ENCODE results near the gene CPNE2. TPM values are rescaled to one million over a fixed set of nuclear protein-coding genes. Genes with fewer than 3 reads are reported as not detected.

The CPNE2 gene
- total and polyA plus RNA-seq, 2 of the 8 experiments (the other 6 are each of a cell fraction or from before 2014, with no cell fraction given): 10.6 to 39.5 TPM

DNA sequence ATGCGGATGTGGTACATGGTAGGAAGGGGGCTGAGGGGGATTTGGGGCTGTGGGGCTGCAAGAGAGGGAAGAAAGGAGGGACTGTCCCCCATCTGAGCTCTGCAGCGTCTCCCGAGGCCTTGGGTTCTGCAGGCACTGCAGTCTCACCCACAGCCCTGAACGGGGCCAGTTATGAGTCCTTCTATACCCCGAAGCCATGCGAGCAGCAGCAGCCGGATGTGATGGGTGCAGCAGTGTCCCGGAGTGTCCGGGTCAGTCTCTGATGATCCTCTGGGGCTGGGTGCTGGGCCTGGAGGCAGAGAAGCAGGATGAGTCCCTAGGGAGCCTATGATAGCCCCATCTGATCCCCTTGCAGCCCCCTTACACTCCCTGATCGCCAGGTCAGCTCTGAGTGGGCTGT is 41.5 kb downstream of the CPNE2 start:
- Histone ChIP-seq H3K23me2 (ENCODE audit: low read depth, low read length) (no peaks in the 10 kb centered on the region), H3K56ac (replicated peaks; ENCODE audit: insufficient read length, low read depth, low read length) (no peak overlapping the region), H4K8ac (ENCODE audit: extremely low read depth, insufficient read depth, low read length) (no peak overlapping the region), H2BK15ac (ENCODE audit: low read length) (no peak overlapping the region), H3K4me2 (ENCODE audit: insufficient read depth in 1 of 2, low read depth in 2 of 2, low read length in 2 of 2) (no peak overlapping the region), H4K5ac (ENCODE audit: insufficient read length, low read depth, low read length) (no peak overlapping the region), H3K79me2 (ENCODE audit: control insufficient read depth in 1 of 2, insufficient read depth in 2 of 2, low read length in 2 of 2) (no peaks in the 10 kb centered on the region), H3K36me3 (ENCODE audit: control insufficient read depth in 2 of 4, insufficient read depth in 4 of 4, low read length in 3 of 4) (no peaks in the 10 kb centered on the region), H3K18ac (ENCODE audit: extremely low read depth, low read length) (no peak overlapping the region), H3K23ac (ENCODE audit: insufficient read length) (no peak overlapping the region), H3K14ac (ENCODE audit: insufficient read length) (no peak overlapping the region), H4K91ac (replicated peaks; ENCODE audit: insufficient read length, low read length) (no peak overlapping the region), H2BK5ac (ENCODE audit: low read depth, low read length) (no peak overlapping the region), H3K27ac (ENCODE audit: low read depth, low read length) (no peak overlapping the region), H3K27me3 (replicated peaks in 1 of 4; ENCODE audit: control insufficient read depth in 3 of 4, extremely low read depth in 1 of 4, insufficient read depth in 3 of 4, low read length in 3 of 4) (no peaks in the 10 kb centered on the region), H2AFZ (ENCODE audit: low read length) (no peak overlapping the region), H3K79me1 (ENCODE audit: low read depth, low read length) (no peaks in the 10 kb centered on the region), H4K20me1 (replicated peaks in 1 of 2; ENCODE audit: control insufficient read depth in 1 of 2, insufficient read depth in 2 of 2, low read length in 2 of 2) (no peaks in the 10 kb centered on the region), H3K9ac (replicated peaks in 1 of 4; ENCODE audit: extremely low read depth in 1 of 4, low read depth in 3 of 4, low read length in 3 of 4) (no peak overlapping the region), H3K4ac (replicated peaks; ENCODE audit: insufficient read length, low read depth, low read length) (no peak overlapping the region), H3K4me1 (replicated peaks in 1 of 4; ENCODE audit: control insufficient read depth in 3 of 4, insufficient read depth in 4 of 4, low read length in 3 of 4) (peaks cover 0 to 5% (median 2%) of the 10 kb centered on the region in 4 experiments; a peak in 3 of 7 replicates), H3K9me3 (ENCODE audit: insufficient read depth in 2 of 2, low read depth in 1 of 2, low read length in 1 of 2) (no peaks in the 10 kb centered on the region), H2AK5ac (ENCODE audit: low read depth, low read length) (no peak overlapping the region), H3K4me3 (ENCODE audit: extremely low read depth in 1 of 4, insufficient read depth in 2 of 4, low read depth in 3 of 4, low read length in 4 of 4) (no peak overlapping the region), H2BK120ac (replicated peaks; ENCODE audit: low read depth, low read length) (no peak overlapping the region), H2BK12ac (ENCODE audit: low read depth, low read length) (no peak overlapping the region), H2BK20ac (ENCODE audit: low read length) (no peak overlapping the region)
- 95% methylated on average over 8 of the region's 10 CpGs; no CpG with 5 or more reads in 1 of the 2 experiments for WGBS, 2 experiments (ENCODE audit: extremely low coverage in 1 of 2, insufficient coverage in 1 of 2, insufficient read length in 1 of 2, insufficient replicate concordance in 2 of 2, low coverage in 1 of 2, low lambda C conversion rate in 2 of 2, missing lambda C conversion rate in 1 of 2)
- DNase-seq (ENCODE audit: low read depth in 1 of 2, low spot score in 2 of 2): no peak
- CTCF ChIA-PET (ENCODE audit: partially characterized antibody): interaction anchor here (1.0 to 2.0 kb wide), 7 partner anchors 8 to 50 kb away, joined by 3 to 7 read pairs (median 4); partner anchors contain the start of gene CPNE2
- no peak for FAIRE-seq
- POLR2A ChIA-PET (ENCODE audit: partially characterized antibody): interaction anchor here (0.8 to 2.0 kb wide), 3 partner anchors 16 to 26 kb away, joined by 3 to 6 read pairs (median 3); no protein-coding TSS in a partner anchor
- TF ChIP-seq EP300 (IDR thresholded peaks at IDR 0.05; ENCODE audit: borderline replicate concordance in 1 of 2, low read depth in 2 of 2, low read length in 2 of 2) (no peak), CHD1 (IDR thresholded peaks at IDR 0.05; ENCODE audit: low read depth, low read length) (no peak), GTF2F1 (IDR thresholded peaks at IDR 0.05; ENCODE audit: borderline replicate concordance, low read depth, low read length) (no peak)
